ENCODE data around the gene PREX1.
"Not testable (repeated sequence)": the region's sequence is repeated elsewhere in the genome, so short reads cannot be mapped to it uniquely, and the experiment has no call there.

The PREX1 gene

GRCh38 chr20:48823960-48824498 lies 3.8 kb downstream of the PREX1 start:
- peak; percentile 27 for DNase-seq

GRCh38 chr20:48823476-48823875 lies 4.3 kb downstream of the PREX1 start:
- DNase-seq, result no peak

- DNase-seq, result no peak
These were observed 4.9 kb downstream of the PREX1 start for GRCh38 chr20:48822879-48823385.

- DNase-seq, result no peak
These were observed 5.6 kb downstream of the PREX1 start for GRCh38 chr20:48822178-48822577.

GRCh38 chr20:48821261-48821920 lies 6.4 kb downstream of the PREX1 start:
- DNase-seq, result no peak

- DNase-seq, result no peak
These were observed 7.2 kb downstream of the PREX1 start for GRCh38 chr20:48820649-48820973.

- no peak for DNase-seq
These were observed 7.8 kb downstream of the PREX1 start for GRCh38 chr20:48819821-48820648.

- no peak for DNase-seq
These were observed 8.7 kb downstream of the PREX1 start for GRCh38 chr20:48819089-48819488.

- no peak for DNase-seq
These were observed 9.3 kb downstream of the PREX1 start for GRCh38 chr20:48818481-48818987.

GRCh38 chr20:48818031-48818370 lies 9.8 kb downstream of the PREX1 start:
- no peak for DNase-seq

- no peak for DNase-seq
These were observed 10.3 kb downstream of the PREX1 start for GRCh38 chr20:48817367-48818030.

GRCh38 chr20:48816282-48817205 lies 11.3 kb downstream of the PREX1 start:
- DNase-seq, result no peak

GRCh38 chr20:48815537-48815936 lies 12.3 kb downstream of the PREX1 start:
- no peak for DNase-seq

GRCh38 chr20:48814633-48815032 lies 13.2 kb downstream of the PREX1 start:
- no peak for DNase-seq

GRCh38 chr20:48813930-48814546 lies 13.8 kb downstream of the PREX1 start:
- DNase-seq, result no peak

GRCh38 chr20:48813446-48813747 lies 14.4 kb downstream of the PREX1 start:
- DNase-seq, result no peak

GRCh38 chr20:48812600-48813445 lies 15.0 kb downstream of the PREX1 start:
- no peak for DNase-seq

GRCh38 chr20:48812114-48812513 lies 15.7 kb downstream of the PREX1 start:
- DNase-seq, result not testable (repeated sequence)

GRCh38 chr20:48809673-48810072 lies 18.1 kb downstream of the PREX1 start:
- no peak for DNase-seq

GRCh38 chr20:48808382-48809034 lies 19.3 kb downstream of the PREX1 start:
- DNase-seq, result no peak
